Heart left ventricle (tissue), 16 donors: ENCODE data around the gene LRRC55. TPM values are rescaled to one million over a fixed set of nuclear protein-coding genes. Genes with fewer than 3 reads are reported as not detected.

ENCODE experiments used
- ATAC-seq, 4 donors: fragments of 200-7000 bp; cut with Tn5 transposase; one replicate each; pipeline ENCODE4 v1.9.1; 2020 to 2022; ENCODE audit warnings: moderate library complexity in 4 of 4, mild to moderate bottlenecking in 3 of 4, moderate number of reproducible peaks in 1 of 4
- DNase-seq, 5 donors: peaks; one replicate each; pipeline ENCODE4 v3.0.0-alpha.2; 2020
- H3K27ac ChIP-seq, 12 donors: fragments of 200-600 bp; sonication (generic) in 4 of 12; one replicate each; pipeline versions ENCODE4 v1.5.0 to v1.8.0; 2016 to 2022; ENCODE audit warnings: mild to moderate bottlenecking in 2 of 12
- H3K27me3 ChIP-seq, 9 donors: fragments of 200-600 bp; sonication (generic) in 2 of 9; one replicate each; pipeline versions ENCODE4 v1.5.1 to v1.8.0; 2016 to 2022; ENCODE audit warnings: mild to moderate bottlenecking in 3 of 9
- H3K36me3 ChIP-seq, 9 donors: fragments of 200-600 bp; sonication (generic) in 2 of 9; one replicate each; pipeline versions ENCODE4 v1.5.0 to v1.8.0; 2018 to 2022; ENCODE audit warnings: mild to moderate bottlenecking in 2 of 9
- H3K4me1 ChIP-seq, 12 donors: fragments of 200-600 bp; sonication (generic) in 4 of 12; one replicate each; pipeline versions ENCODE4 v1.5.0 to v1.8.0; 2016 to 2022; ENCODE audit warnings: mild to moderate bottlenecking in 3 of 12
- H3K4me3 ChIP-seq, 12 donors: fragments of 200-600 bp; sonication (generic) in 4 of 12; one replicate each; pipeline versions ENCODE4 v1.5.0 to v1.8.0; 2017 to 2022; ENCODE audit warnings: mild to moderate bottlenecking in 9 of 12, moderate library complexity in 4 of 12
- H3K9me3 ChIP-seq, 12 donors: fragments of 200-600 bp; sonication (generic) in 4 of 12; one replicate each; pipeline versions ENCODE4 v1.5.0 to v1.8.0; 2016 to 2022; ENCODE audit warnings: mild to moderate bottlenecking in 1 of 12
- CTCF ChIP-seq, 12 donors: fragments of 200-600 bp; sonication (generic) in 4 of 12; IDR thresholded peaks; one replicate each; pipeline versions ENCODE4 v1.5.0 to v1.8.0; 2018 to 2022; ENCODE audit warnings: antibody characterized with exemption in 12 of 12, mild to moderate bottlenecking in 5 of 12
- POLR2A ChIP-seq, 2 donors: fragments of 450-650 bp; IDR thresholded peaks; one replicate each; pipeline ENCODE4 v1.6.1; 2017; ENCODE audit warnings: antibody characterized with exemption in 2 of 2, mild to moderate bottlenecking in 2 of 2, moderate library complexity in 2 of 2
- WGBS, 4 donors: extraction: QIAGEN DNeasy Blood & Tissue Kit in 2 of 4; methylation state at CpG; one replicate each; pipeline versions ENCODE4 v1.1.5 to v1.1.7; 2013 to 2018; 5-methylcytosine and 5-hydroxymethylcytosine counted together
- intact Hi-C, 10 donors: fragments of 100-400 bp; cut with DNase I; formaldehyde crosslinking; loops; one replicate each; pipeline versions ENCODE4 v1.11.1 to v1.14.2; 2022
- polyA plus RNA-seq, 2 donors: library from polyadenylated mRNA; stranded (reverse); fragments of 200-250 nt; gene quantifications; one replicate each; pipeline ENCODE4 v1.2.3, GENCODE V29; 2013
- total RNA-seq, 9 donors: library from RNA; depleted of rRNA in 2 of 9; stranded (reverse); fragments of >200 nt in 2 of 9; fragmentation: NEBNext Ultra II Directional in 3 of 9; extraction: Animal tissue kit (Norgen Biotek cat#: 25700) in 3 of 9; gene quantifications; one replicate each; pipeline versions ENCODE4 v1.1.0 to v1.2.4, GENCODE V29; 2016 to 2023
- donor health status: ischemic (EF 13 %, LVEDD 7.1; RV severe dilation, severe dysfunction).
- donor health status: healthy with polysubstance abuse.
- donor health status: DM: no; HTN: yes; CAD: no.
- donor health status: DM: no; HTN: no; CAD: no.
- donor health status: ischemic (EF 25% LVEDD 6.9; RV normal size, moderate dysfunction).
- donor health status: ischemic (EF 25% LVEDD 5.7; RV mildly dilated, moderate dysfunction).
- donor health status: healthy.
- donor health status: DM: yes; HTN: yes; CAD: no.
- donor health status: ischemic (EF 35%, LVEDD 5.7; RV mildly dilated, moderate dysfunction).
- donor health status: nonischemic (EF 11% LVEDD 7.7; RV severe dilation, severe dysfunction).
- donor health status: DM: yes; HTN: yes; CAD: no.
- donor health status: PGD.
- donor health status: ischemic (EF 29% LVEDD 5.4; RV normal size, mild dysfunction).
- donor health status: nonischemic (EF 23%, LVEDD 6.1; RV moderate dilation, normal function).

Gene LRRC55
- total and polyA plus RNA-seq, 11 donors: 0.07 to 1.1 (median 0.26) TPM; not detected in 3

GRCh38 chr11:57216463-57216862 is 34.7 kb downstream of the LRRC55 start:
- H3K27ac ChIP-seq: peak overlapping the region in 6 of 12 donors; percentile 17 to 72 (median 52)
- H3K4me3 ChIP-seq: no peak overlapping the region
- no peaks in the 10 kb centered on the region for H3K36me3 ChIP-seq
- H3K4me1 ChIP-seq: peaks cover 0 to 69% (median 40%) of the 10 kb centered on the region in 12 donors
- H3K27me3 ChIP-seq: no peaks in the 10 kb centered on the region
- no peak for DNase-seq
- TF ChIP-seq CTCF (IDR thresholded peaks at IDR 0.05) (no peak), POLR2A (IDR thresholded peaks at IDR 0.05) (no peak)
- no peak for ATAC-seq
- H3K9me3 ChIP-seq: no peaks in the 10 kb centered on the region
- 75 to 82% (median 77%) methylated on average over 4 of the region's 4 CpGs for whole genome bisulfite sequencing, 4 donors
- intact Hi-C loops: no loop called here

- peak overlapping the region in 6 of 12 donors; percentile 17 to 72 (median 52) for H3K27ac ChIP-seq
- ATAC-seq (peak in 3 of 4 donors; percentile 46 to 80 (median 54)), DNase-seq (peak in 4 of 5 donors; percentile 62 to 78 (median 66))
- peaks cover 0 to 74% (median 40%) of the 10 kb centered on the region in 12 donors for H3K4me1 ChIP-seq
- no peaks in the 10 kb centered on the region for H3K9me3 ChIP-seq
- TF ChIP-seq POLR2A (IDR thresholded peaks at IDR 0.05): no peak
- TF ChIP-seq CTCF (IDR thresholded peaks at IDR 0.05): no peak
- H3K36me3 ChIP-seq: no peaks in the 10 kb centered on the region
- H3K27me3 ChIP-seq: no peaks in the 10 kb centered on the region
- WGBS, 4 donors: 35 to 46% (median 40%) methylated on average over 4 of the region's 4 CpGs
- no peak overlapping the region for H3K4me3 ChIP-seq
- intact Hi-C loops: no loop called here
Measured at GRCh38 chr11:57217053-57217452, 35.3 kb downstream of the LRRC55 start.

DNA sequence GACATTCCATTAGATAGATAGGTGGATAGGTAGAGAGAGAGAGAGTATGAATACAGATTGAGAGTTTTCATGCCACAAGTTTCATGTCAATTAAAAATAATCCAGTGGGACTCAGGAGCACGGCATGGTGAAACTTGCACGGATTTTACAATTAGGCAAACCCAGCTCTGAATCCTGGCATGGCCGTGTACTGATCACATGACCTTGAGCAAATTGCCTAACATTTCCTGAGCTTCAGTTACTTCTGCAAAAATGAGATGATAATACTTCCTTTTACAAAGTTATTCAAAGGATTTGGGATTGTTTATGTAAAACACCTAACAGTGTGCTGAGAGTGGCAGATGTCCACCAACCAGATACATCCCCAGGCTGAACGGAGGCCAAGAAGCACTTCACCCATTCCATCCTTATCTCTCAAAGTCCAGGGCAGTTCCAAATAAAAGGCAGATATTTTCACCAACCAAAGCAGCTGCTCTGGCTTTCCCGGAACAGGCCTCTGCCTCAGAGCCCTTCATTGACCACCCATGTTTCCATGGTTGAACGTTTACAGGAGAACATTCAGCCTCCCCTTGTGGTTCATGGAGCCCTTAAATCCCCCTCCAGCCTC is 37.4 kb downstream of the LRRC55 start:
- Histone ChIP-seq H3K4me3 (no peak overlapping the region), H3K36me3 (no peaks in the 10 kb centered on the region), H3K27me3 (no peaks in the 10 kb centered on the region), H3K9me3 (no peaks in the 10 kb centered on the region), H3K27ac (peak overlapping the region in 8 of 12 donors; percentile 1 to 48 (median 42)), H3K4me1 (peaks cover 0 to 63% (median 30%) of the 10 kb centered on the region in 12 donors)
- 28 to 36% (median 29%) methylated on average over 6 of the region's 6 CpGs for WGBS, 4 donors
- ATAC-seq (peak in 3 of 4 donors; percentile 29 to 63 (median 56)), DNase-seq (peak in 1 of 5 donors; percentile 58)
- TF ChIP-seq CTCF (IDR thresholded peaks at IDR 0.05) (no peak), POLR2A (IDR thresholded peaks at IDR 0.05) (no peak)
- intact Hi-C loops: no loop called here

DNA sequence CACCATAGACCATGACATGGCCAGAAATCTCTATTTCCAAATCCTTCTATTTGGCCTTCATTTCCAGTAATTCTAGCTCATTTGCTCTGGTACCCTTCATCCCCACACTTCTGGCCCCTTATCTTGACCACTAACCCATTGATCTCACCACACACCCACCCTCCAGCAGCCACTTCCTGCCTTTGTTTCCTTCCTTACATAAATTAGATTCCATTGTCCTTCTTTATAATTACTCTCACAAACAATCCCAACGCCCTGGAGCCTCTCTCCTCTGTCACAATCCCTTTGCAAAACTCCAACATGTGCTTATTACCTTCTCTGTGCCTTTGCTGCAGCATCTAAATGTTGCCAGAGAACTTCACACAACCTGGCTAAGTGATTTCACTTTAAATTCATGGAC is 40.5 kb downstream of the LRRC55 start:
- ATAC-seq (peak in 2 of 4 donors; percentile 29 to 66), DNase-seq (no peak)
- Histone ChIP-seq H3K4me3 (no peak overlapping the region), H3K9me3 (peaks cover 0 to 7% (median 0%) of the 10 kb centered on the region in 12 donors), H3K4me1 (peaks cover 0 to 32% (median 15%) of the 10 kb centered on the region in 12 donors), H3K27me3 (no peaks in the 10 kb centered on the region), H3K36me3 (no peaks in the 10 kb centered on the region), H3K27ac (peak overlapping the region in 4 of 12 donors; percentile 21 to 43 (median 28))
- WGBS, 4 donors: 33 to 51% (median 39%) methylated on average over 1 of the region's 1 CpG
- TF ChIP-seq POLR2A (IDR thresholded peaks at IDR 0.05) (no peak), CTCF (IDR thresholded peaks at IDR 0.05) (no peak)
- intact Hi-C loops: no loop called here
